H1 (cell line): ENCODE measurements around the gene ZSCAN12. TPM values are rescaled to one million over a fixed set of nuclear protein-coding genes. Genes with fewer than 3 reads are reported as not detected.

Source experiments
- CTCF ChIA-PET: fragments of 300-600 bp; sonication (Branson Sonifier 250); formaldehyde crosslinking; loops from one replicate; lab custom pipeline; 2021; ENCODE audit not compliant: partially characterized antibody; lab: Charles Lee
- POLR2A ChIA-PET: fragments of 300-600 bp; sonication (Branson Sonifier 250); formaldehyde crosslinking; loops from one replicate; lab custom pipeline; 2021; ENCODE audit warnings: inconsistent platforms; ENCODE audit not compliant: partially characterized antibody; lab: Charles Lee
- DNase-seq, 2 experiments: peaks; one replicate each; pipeline versions ENCODE4 v3.0.0 to v3.0.0-alpha.2; 2010 to 2022; ENCODE audit warnings: low spot score in 2 of 2, low read depth in 1 of 2, mixed read lengths in 1 of 2
- FAIRE-seq: peaks from 2 replicates; lab custom pipeline; 2011; peaks lifted over from hg19 to GRCh38; lab: Jason Lieb, UNC
- H2AFZ ChIP-seq: 2 replicates; pipeline ENCODE4 v1.8.1; 2012; ENCODE audit warnings: low read length, inconsistent platforms
- H2AK5ac ChIP-seq: 2 replicates; pipeline ENCODE4 v1.6.1; 2013; ENCODE audit warnings: low read depth, low read length
- H2BK120ac ChIP-seq: replicated peaks from 2 replicates; pipeline ENCODE3; 2013; ENCODE audit warnings: low read depth, low read length, inconsistent platforms
- H2BK12ac ChIP-seq: 2 replicates; pipeline ENCODE4 v1.6.1; 2013; ENCODE audit warnings: low read depth, low read length
- H2BK15ac ChIP-seq: 2 replicates; pipeline ENCODE4 v1.6.1; 2013; ENCODE audit warnings: low read length
- H2BK20ac ChIP-seq: 2 replicates; pipeline ENCODE4 v1.6.1; 2013; ENCODE audit warnings: low read length
- H2BK5ac ChIP-seq: 2 replicates; pipeline ENCODE4 v1.6.1; 2013; ENCODE audit warnings: low read depth, low read length
- H3K14ac ChIP-seq: 2 replicates; pipeline ENCODE4 v1.6.1; 2013; ENCODE audit warnings: inconsistent platforms; ENCODE audit not compliant: insufficient read length
- H3K18ac ChIP-seq: 2 replicates; pipeline ENCODE4 v1.6.1; 2013; ENCODE audit warnings: low read length; ENCODE audit errors: extremely low read depth
- H3K23ac ChIP-seq: 2 replicates; pipeline ENCODE4 v1.6.1; 2013; ENCODE audit warnings: inconsistent platforms; ENCODE audit not compliant: insufficient read length
- H3K23me2 ChIP-seq: 2 replicates; pipeline ENCODE4 v1.6.1; 2013; ENCODE audit warnings: low read depth, low read length
- H3K27ac ChIP-seq: 2 replicates; pipeline ENCODE4 v1.6.1; 2011; ENCODE audit warnings: low read depth, low read length, inconsistent platforms
- H3K27me3 ChIP-seq, 4 experiments: replicated peaks in 1 of 4; 1 replicate in 1 of 4; 2 replicates in 3 of 4; pipeline versions ENCODE4 v1.6.1 to v1.8.1; 2011 to 2013; ENCODE audit warnings: low read length in 3 of 4, mild to moderate bottlenecking in 3 of 4, inconsistent platforms in 2 of 4, mixed read lengths in 2 of 4, moderate library complexity in 1 of 4; ENCODE audit not compliant: control insufficient read depth in 3 of 4, insufficient read depth in 3 of 4; ENCODE audit errors: extremely low read depth in 1 of 4
- H3K36me3 ChIP-seq, 4 experiments: 2 replicates each; pipeline versions ENCODE4 v1.6.1 to v1.8.1; 2011 to 2013; ENCODE audit warnings: mild to moderate bottlenecking in 4 of 4, low read length in 3 of 4, moderate library complexity in 2 of 4, control low read depth in 1 of 4, inconsistent platforms in 1 of 4; ENCODE audit not compliant: insufficient read depth in 4 of 4, control insufficient read depth in 2 of 4
- H3K4ac ChIP-seq: replicated peaks from 2 replicates; pipeline ENCODE3; 2013; ENCODE audit warnings: low read length, low read depth, mixed read lengths, inconsistent platforms; ENCODE audit not compliant: insufficient read length
- H3K4me1 ChIP-seq, 4 experiments: replicated peaks in 1 of 4; 1 replicate in 1 of 4; 2 replicates in 3 of 4; pipeline versions ENCODE4 v1.6.1 to v1.8.1; 2011 to 2013; ENCODE audit warnings: low read length in 3 of 4, inconsistent platforms in 2 of 4, mixed read lengths in 1 of 4; ENCODE audit not compliant: insufficient read depth in 4 of 4, control insufficient read depth in 3 of 4
- H3K4me2 ChIP-seq, 2 experiments: 2 replicates each; pipeline versions ENCODE4 v1.6.1 to v1.8.1; 2011 to 2013; ENCODE audit warnings: low read depth in 2 of 2, low read length in 2 of 2, control low read depth in 1 of 2, inconsistent platforms in 1 of 2, mild to moderate bottlenecking in 1 of 2; ENCODE audit not compliant: insufficient read depth in 1 of 2
- H3K4me3 ChIP-seq, 4 experiments: fragments of 200-600, 300-600 bp in 1 of 4; sonication (generic), shearing (Covaris generic), sonication (Bioruptor Twin) in 1 of 4; 2 replicates each; pipeline versions ENCODE4 v1.5.1 to v1.8.1; 2011 to 2016; ENCODE audit warnings: low read length in 4 of 4, low read depth in 3 of 4, control low read depth in 2 of 4, inconsistent platforms in 2 of 4, mild to moderate bottlenecking in 2 of 4, mixed read lengths in 1 of 4, moderate library complexity in 1 of 4; ENCODE audit not compliant: insufficient read depth in 2 of 4; ENCODE audit errors: extremely low read depth in 1 of 4
- H3K56ac ChIP-seq: replicated peaks from 2 replicates; pipeline ENCODE3; 2013; ENCODE audit warnings: low read depth, mild to moderate bottlenecking, mixed read lengths, low read length, inconsistent platforms; ENCODE audit not compliant: insufficient read length
- H3K79me1 ChIP-seq: 2 replicates; pipeline ENCODE4 v1.6.1; 2013; ENCODE audit warnings: low read depth, low read length, control low read depth
- H3K79me2 ChIP-seq, 2 experiments: 2 replicates each; pipeline versions ENCODE4 v1.6.1 to v1.8.1; 2012 to 2013; ENCODE audit warnings: low read length in 2 of 2, mild to moderate bottlenecking in 2 of 2, inconsistent platforms in 1 of 2; ENCODE audit not compliant: insufficient read depth in 2 of 2, control insufficient read depth in 1 of 2
- H3K9ac ChIP-seq, 4 experiments: replicated peaks in 1 of 4; 1 replicate in 1 of 4; 2 replicates in 3 of 4; pipeline versions ENCODE4 v1.6.1 to v1.8.1; 2011 to 2013; ENCODE audit warnings: low read depth in 3 of 4, low read length in 3 of 4, control low read depth in 2 of 4, mild to moderate bottlenecking in 2 of 4, moderate library complexity in 2 of 4, inconsistent platforms in 1 of 4; ENCODE audit errors: extremely low read depth in 1 of 4
- H3K9me3 ChIP-seq, 2 experiments: 2 replicates each; pipeline versions ENCODE4 v1.6.1 to v1.8.1; 2012 to 2013; ENCODE audit warnings: mild to moderate bottlenecking in 2 of 2, moderate library complexity in 2 of 2, control low read depth in 1 of 2, inconsistent platforms in 1 of 2, low read depth in 1 of 2, low read length in 1 of 2, mixed read lengths in 1 of 2; ENCODE audit not compliant: insufficient read depth in 2 of 2
- H4K20me1 ChIP-seq, 2 experiments: replicated peaks in 1 of 2; 2 replicates each; pipeline versions ENCODE3 to v1.8.1; 2011 to 2013; ENCODE audit warnings: inconsistent platforms in 2 of 2, low read length in 2 of 2, mild to moderate bottlenecking in 1 of 2; ENCODE audit not compliant: insufficient read depth in 2 of 2, control insufficient read depth in 1 of 2
- H4K5ac ChIP-seq: 2 replicates; pipeline ENCODE4 v1.6.1; 2013; ENCODE audit warnings: low read length, low read depth, mixed read lengths, inconsistent platforms; ENCODE audit not compliant: insufficient read length
- H4K8ac ChIP-seq: 2 replicates; pipeline ENCODE4 v1.8.0; 2013; ENCODE audit warnings: mild to moderate bottlenecking, moderate library complexity, low read length, inconsistent platforms; ENCODE audit not compliant: insufficient read depth; ENCODE audit errors: extremely low read depth
- H4K91ac ChIP-seq: replicated peaks from 2 replicates; pipeline ENCODE3; 2013; ENCODE audit warnings: low read length, mixed read lengths, inconsistent platforms; ENCODE audit not compliant: insufficient read length
- YY1 ChIP-seq: IDR thresholded peaks from 2 replicates; pipeline ENCODE4 v1.6.1; 2011; ENCODE audit warnings: low read depth, mild to moderate bottlenecking, low read length
- WGBS, 2 experiments: shearing (Covaris generic) in 1 of 2; methylation state at CpG; one replicate each; pipeline versions ENCODE4 v1.1.6 to v1.1.7; 2013 to 2015; ENCODE audit warnings: low lambda C conversion rate in 2 of 2, mixed read lengths in 2 of 2, inconsistent platforms in 1 of 2, low coverage in 1 of 2, missing lambda C conversion rate in 1 of 2; ENCODE audit not compliant: insufficient replicate concordance in 2 of 2, insufficient coverage in 1 of 2, insufficient read length in 1 of 2; ENCODE audit errors: extremely low coverage in 1 of 2, missing lambda C conversion rate in 1 of 2; 5-methylcytosine and 5-hydroxymethylcytosine counted together
- polyA plus RNA-seq, 7 experiments: library from polyadenylated mRNA; depleted of rRNA in 3 of 7; stranded (reverse) in 5 of 7; unstranded in 2 of 7; fragments of >200 nt in 5 of 7; fragments of 200-250 nt in 2 of 7; gene quantifications; 1 replicate in 5 of 7; 2 replicates in 1 of 7; 4 replicates in 1 of 7; pipeline versions ENCODE4 v1.2.1 to v1.2.3, GENCODE V29; 2011 to 2013; ENCODE audit warnings: missing spikeins in 2 of 7, mixed read lengths in 2 of 7
- total RNA-seq: library from RNA; stranded (reverse); fragmentation: NEBNext Ultra II Directional; extraction: Animal tissue kit (Norgen Biotek cat#: 25700); gene quantifications from 2 replicates; pipeline ENCODE4 v1.2.1, GENCODE V29; 2021
- TF ChIP-seq, protein P1 (sequence below): IDR thresholded peaks from 2 replicates; pipeline ENCODE4 v1.6.1; 2011; ENCODE audit warnings: low read depth, mild to moderate bottlenecking, low read length; ENCODE audit not compliant: insufficient read depth
- TF ChIP-seq, protein P2 (sequence below): IDR thresholded peaks from 2 replicates; pipeline ENCODE4 v1.6.1; 2012; ENCODE audit warnings: inconsistent platforms

ZSCAN12 gene
- total and polyA plus RNA-seq, 2 of the 8 experiments (the other 6 are each of a cell fraction or from before 2014, with no cell fraction given), result 2.2 to 9.6 TPM

DNA sequence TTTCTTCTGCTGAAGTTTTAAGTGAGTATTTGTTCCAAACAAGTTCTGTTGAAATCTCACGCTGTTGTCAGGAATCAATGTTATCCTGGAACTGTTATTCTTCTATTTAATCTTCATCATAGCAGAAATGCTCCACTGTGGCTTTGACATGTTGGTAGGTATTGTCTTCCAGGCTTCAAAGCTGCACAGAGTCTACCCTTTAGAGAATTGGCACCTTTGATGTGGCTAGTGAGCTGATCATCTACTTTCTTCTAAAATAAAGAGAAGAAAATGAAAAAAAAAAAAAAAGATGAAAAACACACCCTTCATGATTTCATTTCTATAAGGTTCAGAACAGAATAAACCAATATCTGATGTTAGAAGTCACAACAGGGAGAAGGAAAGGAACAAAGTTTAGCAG lies 49.5 kb upstream of the ZSCAN12 start:
- H4K5ac ChIP-seq, result no peak overlapping the region
- no peak overlapping the region for H3K9ac ChIP-seq
- no peak overlapping the region for H2BK12ac ChIP-seq
- H2BK20ac ChIP-seq, result no peak overlapping the region
- WGBS, 2 experiments, result 100% methylated on average over 1 of the region's 1 CpG; no CpG with 5 or more reads in 1 of the 2 experiments
- H3K4me3 ChIP-seq, result no peak overlapping the region
- H2BK5ac ChIP-seq, result no peak overlapping the region
- no peak overlapping the region for H4K91ac ChIP-seq
- no peak overlapping the region for H3K56ac ChIP-seq
- FAIRE-seq (no peak), DNase-seq (no peak)
- H3K4me1 ChIP-seq, result no peaks in the 10 kb centered on the region
- no peak overlapping the region for H4K8ac ChIP-seq
- H2BK120ac ChIP-seq, result no peak overlapping the region
- H3K27ac ChIP-seq, result no peak overlapping the region
- no peaks in the 10 kb centered on the region for H4K20me1 ChIP-seq
- no peak overlapping the region for H3K4me2 ChIP-seq
- H3K9me3 ChIP-seq, result 0 out of 4 replicates have a peak, but pooled peaks cover 0 to 5% of the 10 kb centered on the region in 2 experiments
- no peak overlapping the region for H2AFZ ChIP-seq
- H3K4ac ChIP-seq, result no peak overlapping the region
- POLR2A ChIA-PET, result interaction anchor here (1.5 kb wide), 1 partner anchor 39 kb away, joined by 5 read pairs; no protein-coding TSS in a partner anchor
- H2AK5ac ChIP-seq, result no peak overlapping the region
- no peaks in the 10 kb centered on the region for H3K79me2 ChIP-seq
- H3K23ac ChIP-seq, result no peak overlapping the region
- no peaks in the 10 kb centered on the region for H3K36me3 ChIP-seq
- no peak overlapping the region for H2BK15ac ChIP-seq
- H3K23me2 ChIP-seq, result peaks cover 3% of the 10 kb centered on the region
- CTCF ChIA-PET, result no interaction called here
- no peak overlapping the region for H3K18ac ChIP-seq
- TF ChIP-seq, protein P1, sequence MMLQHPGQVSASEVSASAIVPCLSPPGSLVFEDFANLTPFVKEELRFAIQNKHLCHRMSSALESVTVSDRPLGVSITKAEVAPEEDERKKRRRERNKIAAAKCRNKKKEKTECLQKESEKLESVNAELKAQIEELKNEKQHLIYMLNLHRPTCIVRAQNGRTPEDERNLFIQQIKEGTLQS, result no peak
- TF ChIP-seq, protein P2, sequence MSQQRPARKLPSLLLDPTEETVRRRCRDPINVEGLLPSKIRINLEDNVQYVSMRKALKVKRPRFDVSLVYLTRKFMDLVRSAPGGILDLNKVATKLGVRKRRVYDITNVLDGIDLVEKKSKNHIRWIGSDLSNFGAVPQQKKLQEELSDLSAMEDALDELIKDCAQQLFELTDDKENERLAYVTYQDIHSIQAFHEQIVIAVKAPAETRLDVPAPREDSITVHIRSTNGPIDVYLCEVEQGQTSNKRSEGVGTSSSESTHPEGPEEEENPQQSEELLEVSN, result no peak
- TF ChIP-seq YY1, result no peak
- H3K27me3 ChIP-seq, result no peaks in the 10 kb centered on the region
- H3K14ac ChIP-seq, result no peak overlapping the region
- no peaks in the 10 kb centered on the region for H3K79me1 ChIP-seq
